Measurements from ENCODE around the gene DZIP3. TPM values are rescaled to one million over a fixed set of nuclear protein-coding genes. Genes with fewer than 3 reads are reported as not detected.

The DZIP3 gene
- total and polyA plus RNA-seq, 5 donors from 2014 or later, result 5.2 to 14.9 (median 11.2) TPM

DNA sequence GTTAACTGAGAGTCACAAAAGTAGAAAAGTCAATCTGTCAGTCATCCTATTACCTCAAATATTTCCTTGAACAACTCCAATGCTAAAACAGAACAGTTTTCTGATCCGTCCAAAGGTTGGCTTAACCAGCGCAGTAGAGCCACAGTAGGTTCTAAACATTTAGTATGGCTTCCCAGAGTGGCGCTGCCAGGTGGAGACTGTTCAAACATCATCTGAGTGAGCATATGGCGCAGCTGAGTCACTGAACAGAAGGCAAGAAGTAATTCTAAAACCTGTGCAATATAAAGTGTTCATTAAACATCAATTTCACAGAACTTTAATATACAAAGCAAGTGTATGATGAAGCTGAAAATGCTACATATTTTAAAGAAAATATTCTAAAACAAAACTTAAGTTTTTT, 20.2 kb upstream of the DZIP3 start:
- H3K27me3 Mint-ChIP-seq, result no peaks in the 10 kb centered on the region
- peaks cover 14% of the 10 kb centered on the region for H3K4me1 ChIP-seq (ENCODE audit: control insufficient read depth, insufficient read depth, low read length, poor library complexity, severe bottlenecking)
- H3K27ac Mint-ChIP-seq, result no peak overlapping the region
- no peaks in the 10 kb centered on the region for H3K27me3 ChIP-seq (ENCODE audit: control insufficient read depth, insufficient read depth, low read length)
- no peaks in the 10 kb centered on the region for H3K9me3 ChIP-seq (ENCODE audit: control insufficient read depth in 2 of 2, low read length in 2 of 2)
- H3K36me3 ChIP-seq (ENCODE audit: control insufficient read depth, insufficient read depth, low read length), result no peaks in the 10 kb centered on the region
- no peak overlapping the region for H3K27ac ChIP-seq (ENCODE audit: insufficient read depth, low read length, poor library complexity, severe bottlenecking)
- ATAC-seq (ENCODE audit: low read depth in 2 of 2) (no peak), DNase-seq (no peak)
- peaks cover 7% of the 10 kb centered on the region for H3K36me3 Mint-ChIP-seq
- peaks cover 0 to 14% (median 6%) of the 10 kb centered on the region in 4 donors for H3K4me1 Mint-ChIP-seq
- H3K4me3 ChIP-seq (ENCODE audit: low read depth, low read length), result no peak overlapping the region
- H3K9me3 Mint-ChIP-seq, result peaks cover 0 to 8% (median 0%) of the 10 kb centered on the region in 7 donors
- no peak overlapping the region for H3K4me3 Mint-ChIP-seq

DNA sequence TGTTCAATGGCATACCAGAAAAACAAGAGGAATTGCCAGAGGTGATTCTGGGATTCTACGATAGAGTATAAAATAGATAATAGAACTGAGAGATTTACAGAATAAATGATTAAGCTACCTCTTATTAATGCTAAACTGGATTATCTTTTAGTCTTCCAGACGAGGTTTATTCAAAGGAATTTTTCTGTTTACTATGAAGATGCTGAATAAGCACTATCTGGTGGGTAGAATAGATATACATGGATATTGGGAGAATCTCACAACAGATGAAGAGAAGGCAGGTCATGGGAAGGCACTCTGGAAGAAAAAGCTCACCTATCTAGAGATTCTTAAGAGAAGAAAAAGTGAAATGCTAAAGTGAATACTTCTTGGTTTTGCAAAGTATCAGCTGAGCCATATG, 11.5 kb upstream of the DZIP3 start:
- H3K27me3 Mint-ChIP-seq, result no peaks in the 10 kb centered on the region
- no peak for ATAC-seq (ENCODE audit: low read depth in 2 of 2)
- no peak overlapping the region for H3K4me3 Mint-ChIP-seq
- H3K36me3 Mint-ChIP-seq, result no peaks in the 10 kb centered on the region
- Histone ChIP-seq H3K4me1 (ENCODE audit: control insufficient read depth, insufficient read depth, low read length, poor library complexity, severe bottlenecking) (peaks cover 4% of the 10 kb centered on the region), H3K27me3 (ENCODE audit: control insufficient read depth, insufficient read depth, low read length) (no peaks in the 10 kb centered on the region), H3K27ac (ENCODE audit: insufficient read depth, low read length, poor library complexity, severe bottlenecking) (no peak overlapping the region), H3K9me3 (ENCODE audit: control insufficient read depth in 2 of 2, low read length in 2 of 2) (no peaks in the 10 kb centered on the region), H3K36me3 (ENCODE audit: control insufficient read depth, insufficient read depth, low read length) (no peaks in the 10 kb centered on the region), H3K4me3 (ENCODE audit: low read depth, low read length) (no peak overlapping the region)
- DNase-seq, result no peak
- peak overlapping the region in 1 of 3 donors; percentile 8 for H3K27ac Mint-ChIP-seq
- peaks cover 0 to 20% (median 13%) of the 10 kb centered on the region in 4 donors for H3K4me1 Mint-ChIP-seq
- H3K9me3 Mint-ChIP-seq, result no peaks in the 10 kb centered on the region

DNA sequence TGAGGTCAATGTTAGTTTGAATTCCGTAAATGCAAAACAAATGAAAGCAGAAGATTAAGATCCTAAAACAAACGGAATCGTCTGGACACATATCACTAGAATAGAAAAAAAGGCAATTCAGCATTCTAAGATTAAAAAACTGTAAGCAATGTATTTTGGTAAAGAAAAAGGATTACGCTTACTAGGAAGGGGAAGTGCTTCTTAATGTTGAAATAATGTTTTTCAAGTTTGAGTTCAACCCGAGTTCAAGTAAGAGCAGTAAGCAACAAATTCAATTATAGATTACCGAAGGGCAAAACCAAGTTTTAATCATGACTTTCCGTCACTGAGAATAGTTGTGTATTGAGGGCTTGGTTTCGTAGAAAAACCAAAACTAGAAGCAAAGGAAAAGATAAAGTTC, 921 bp upstream of the DZIP3 start:
- Mint-ChIP-seq H3K36me3 (peaks cover under 1% of the 10 kb centered on the region), H3K9me3 (no peaks in the 10 kb centered on the region), H3K27me3 (no peaks in the 10 kb centered on the region), H3K4me1 (peaks cover 8 to 63% (median 37%) of the 10 kb centered on the region in 4 donors), H3K27ac (peak overlapping the region; percentile 99), H3K4me3 (peak overlapping the region; percentile 95 to 98 (median 96))
- peak overlapping the region; percentile 98 for H3K27ac ChIP-seq (ENCODE audit: insufficient read depth, low read length, poor library complexity, severe bottlenecking)
- H3K9me3 ChIP-seq (ENCODE audit: control insufficient read depth in 2 of 2, low read length in 2 of 2), result no peaks in the 10 kb centered on the region
- no peaks in the 10 kb centered on the region for H3K36me3 ChIP-seq (ENCODE audit: control insufficient read depth, insufficient read depth, low read length)
- ATAC-seq (ENCODE audit: low read depth in 2 of 2), result no peak
- H3K27me3 ChIP-seq (ENCODE audit: control insufficient read depth, insufficient read depth, low read length), result no peaks in the 10 kb centered on the region
- H3K4me3 ChIP-seq (ENCODE audit: low read depth, low read length), result peak overlapping the region; percentile 85
- peak in 1 of 3 donors; percentile 28 for DNase-seq
- H3K4me1 ChIP-seq (ENCODE audit: control insufficient read depth, insufficient read depth, low read length, poor library complexity, severe bottlenecking), result peaks cover 21% of the 10 kb centered on the region

DNA sequence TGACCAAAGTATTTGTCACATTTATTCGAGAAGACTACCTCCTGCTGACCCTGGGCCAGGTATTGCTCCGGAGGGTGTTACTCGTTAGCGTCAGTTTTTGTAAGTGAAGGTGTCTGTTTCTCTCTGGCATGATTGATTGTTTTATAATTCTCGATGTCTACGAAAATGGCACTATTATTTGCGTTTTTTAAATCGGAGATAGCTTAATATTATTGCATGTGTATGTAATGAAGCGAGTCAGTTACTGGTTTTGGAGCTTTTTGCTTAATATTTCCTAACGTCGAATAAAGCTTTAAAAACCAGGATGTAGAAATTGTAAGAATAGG, 439 bp downstream of the DZIP3 start:
- peak overlapping the region; percentile 99 for H3K27ac Mint-ChIP-seq
- ATAC-seq (ENCODE audit: low read depth in 2 of 2) (no peak), DNase-seq (no peak)
- no peaks in the 10 kb centered on the region for H3K36me3 ChIP-seq (ENCODE audit: control insufficient read depth, insufficient read depth, low read length)
- peaks cover 8 to 62% (median 38%) of the 10 kb centered on the region in 4 donors for H3K4me1 Mint-ChIP-seq
- peak overlapping the region; percentile 85 for H3K4me3 ChIP-seq (ENCODE audit: low read depth, low read length)
- no peaks in the 10 kb centered on the region for H3K9me3 ChIP-seq (ENCODE audit: control insufficient read depth in 2 of 2, low read length in 2 of 2)
- peaks cover 21% of the 10 kb centered on the region for H3K4me1 ChIP-seq (ENCODE audit: control insufficient read depth, insufficient read depth, low read length, poor library complexity, severe bottlenecking)
- no peaks in the 10 kb centered on the region for H3K27me3 ChIP-seq (ENCODE audit: control insufficient read depth, insufficient read depth, low read length)
- H3K27me3 Mint-ChIP-seq, result no peaks in the 10 kb centered on the region
- H3K9me3 Mint-ChIP-seq, result no peaks in the 10 kb centered on the region
- H3K27ac ChIP-seq (ENCODE audit: insufficient read depth, low read length, poor library complexity, severe bottlenecking), result peak overlapping the region; percentile 98
- H3K4me3 Mint-ChIP-seq, result peak overlapping the region; percentile 95 to 98 (median 96)
- no peaks in the 10 kb centered on the region for H3K36me3 Mint-ChIP-seq

DNA sequence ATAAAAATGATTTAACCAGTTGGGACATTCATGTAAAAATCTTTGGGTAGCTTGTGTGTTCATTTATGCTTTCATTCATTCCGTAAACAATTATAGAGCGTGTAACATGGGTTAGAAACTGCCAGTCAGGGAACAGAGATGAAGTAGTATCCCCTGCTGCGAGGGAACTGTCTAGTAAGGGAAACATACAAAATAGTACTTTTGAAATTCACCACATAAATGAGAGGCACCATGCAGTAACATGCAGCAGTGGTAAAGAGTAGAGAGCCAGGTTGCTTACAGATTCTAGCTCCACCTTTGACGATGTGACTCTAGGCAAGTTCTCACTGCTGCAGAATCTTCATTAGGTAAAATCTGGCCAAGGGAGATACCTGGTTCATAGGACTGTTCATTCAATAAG, 938 bp downstream of the DZIP3 start:
- H3K36me3 Mint-ChIP-seq, result no peaks in the 10 kb centered on the region
- no peak for ATAC-seq (ENCODE audit: low read depth in 2 of 2)
- peak overlapping the region; percentile 95 to 98 (median 96) for H3K4me3 Mint-ChIP-seq
- H3K9me3 Mint-ChIP-seq, result no peaks in the 10 kb centered on the region
- no peaks in the 10 kb centered on the region for H3K27me3 Mint-ChIP-seq
- H3K4me1 Mint-ChIP-seq, result peaks cover 8 to 57% (median 38%) of the 10 kb centered on the region in 4 donors
- Histone ChIP-seq H3K4me1 (ENCODE audit: control insufficient read depth, insufficient read depth, low read length, poor library complexity, severe bottlenecking) (peaks cover 21% of the 10 kb centered on the region), H3K27ac (ENCODE audit: insufficient read depth, low read length, poor library complexity, severe bottlenecking) (peak overlapping the region; percentile 98), H3K27me3 (ENCODE audit: control insufficient read depth, insufficient read depth, low read length) (no peaks in the 10 kb centered on the region), H3K4me3 (ENCODE audit: low read depth, low read length) (peak overlapping the region; percentile 85), H3K36me3 (ENCODE audit: control insufficient read depth, insufficient read depth, low read length) (no peaks in the 10 kb centered on the region), H3K9me3 (ENCODE audit: control insufficient read depth in 2 of 2, low read length in 2 of 2) (no peaks in the 10 kb centered on the region)
- peak in 2 of 3 donors; percentile 28 to 40 for DNase-seq
- H3K27ac Mint-ChIP-seq, result peak overlapping the region; percentile 3 to 99 (median 99)

- H3K27me3 ChIP-seq (ENCODE audit: control insufficient read depth, insufficient read depth, low read length), result no peaks in the 10 kb centered on the region
- no peaks in the 10 kb centered on the region for H3K36me3 ChIP-seq (ENCODE audit: control insufficient read depth, insufficient read depth, low read length)
- DNase-seq (no peak), ATAC-seq (ENCODE audit: low read depth in 2 of 2) (no peak)
- no peaks in the 10 kb centered on the region for H3K36me3 Mint-ChIP-seq
- H3K9me3 ChIP-seq (ENCODE audit: control insufficient read depth in 2 of 2, low read length in 2 of 2), result no peaks in the 10 kb centered on the region
- H3K4me1 ChIP-seq (ENCODE audit: control insufficient read depth, insufficient read depth, low read length, poor library complexity, severe bottlenecking), result peaks cover 8% of the 10 kb centered on the region
- no peak overlapping the region for H3K27ac ChIP-seq (ENCODE audit: insufficient read depth, low read length, poor library complexity, severe bottlenecking)
- H3K27ac Mint-ChIP-seq, result no peak overlapping the region
- H3K4me3 ChIP-seq (ENCODE audit: low read depth, low read length), result no peak overlapping the region
- H3K4me1 Mint-ChIP-seq, result peaks cover 17 to 53% (median 33%) of the 10 kb centered on the region in 4 donors
- H3K27me3 Mint-ChIP-seq, result no peaks in the 10 kb centered on the region
- peaks cover 0 to 2% (median 0%) of the 10 kb centered on the region in 7 donors for H3K9me3 Mint-ChIP-seq
- peak overlapping the region in 1 of 4 donors; percentile 23 for H3K4me3 Mint-ChIP-seq
Observed at GRCh38 chr3:108595321-108595720, 5.8 kb downstream of the DZIP3 start.

DNA sequence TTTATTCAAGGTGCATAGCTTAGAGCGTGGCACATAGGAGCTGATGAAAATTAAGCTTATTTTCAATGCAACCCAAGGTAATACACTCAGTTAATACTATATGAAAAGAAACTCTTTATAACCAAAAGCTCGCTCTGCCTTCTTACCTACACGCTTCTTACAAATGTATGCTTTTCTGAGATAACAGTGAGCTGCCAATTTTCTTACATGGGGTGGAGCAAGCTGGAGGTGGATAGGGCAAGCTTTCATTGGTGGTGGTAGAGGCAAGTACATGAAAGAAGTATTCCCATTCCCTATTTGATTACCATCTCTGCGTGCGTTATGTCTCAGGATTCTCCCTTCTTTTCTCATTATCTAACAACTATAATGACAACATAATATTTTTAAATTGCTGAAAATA, 8.9 kb downstream of the DZIP3 start:
- Histone ChIP-seq H3K27me3 (ENCODE audit: control insufficient read depth, insufficient read depth, low read length) (no peaks in the 10 kb centered on the region), H3K9me3 (ENCODE audit: control insufficient read depth in 2 of 2, low read length in 2 of 2) (no peaks in the 10 kb centered on the region), H3K27ac (ENCODE audit: insufficient read depth, low read length, poor library complexity, severe bottlenecking) (no peak overlapping the region), H3K4me1 (ENCODE audit: control insufficient read depth, insufficient read depth, low read length, poor library complexity, severe bottlenecking) (peaks cover 12% of the 10 kb centered on the region), H3K4me3 (ENCODE audit: low read depth, low read length) (no peak overlapping the region), H3K36me3 (ENCODE audit: control insufficient read depth, insufficient read depth, low read length) (no peaks in the 10 kb centered on the region)
- ATAC-seq (ENCODE audit: low read depth in 2 of 2) (no peak), DNase-seq (no peak)
- Mint-ChIP-seq H3K27me3 (no peaks in the 10 kb centered on the region), H3K4me1 (peaks cover 13 to 61% (median 38%) of the 10 kb centered on the region in 4 donors), H3K4me3 (no peak overlapping the region), H3K36me3 (no peaks in the 10 kb centered on the region), H3K27ac (no peak overlapping the region), H3K9me3 (peaks cover 0 to 2% (median 0%) of the 10 kb centered on the region in 7 donors)

DNA sequence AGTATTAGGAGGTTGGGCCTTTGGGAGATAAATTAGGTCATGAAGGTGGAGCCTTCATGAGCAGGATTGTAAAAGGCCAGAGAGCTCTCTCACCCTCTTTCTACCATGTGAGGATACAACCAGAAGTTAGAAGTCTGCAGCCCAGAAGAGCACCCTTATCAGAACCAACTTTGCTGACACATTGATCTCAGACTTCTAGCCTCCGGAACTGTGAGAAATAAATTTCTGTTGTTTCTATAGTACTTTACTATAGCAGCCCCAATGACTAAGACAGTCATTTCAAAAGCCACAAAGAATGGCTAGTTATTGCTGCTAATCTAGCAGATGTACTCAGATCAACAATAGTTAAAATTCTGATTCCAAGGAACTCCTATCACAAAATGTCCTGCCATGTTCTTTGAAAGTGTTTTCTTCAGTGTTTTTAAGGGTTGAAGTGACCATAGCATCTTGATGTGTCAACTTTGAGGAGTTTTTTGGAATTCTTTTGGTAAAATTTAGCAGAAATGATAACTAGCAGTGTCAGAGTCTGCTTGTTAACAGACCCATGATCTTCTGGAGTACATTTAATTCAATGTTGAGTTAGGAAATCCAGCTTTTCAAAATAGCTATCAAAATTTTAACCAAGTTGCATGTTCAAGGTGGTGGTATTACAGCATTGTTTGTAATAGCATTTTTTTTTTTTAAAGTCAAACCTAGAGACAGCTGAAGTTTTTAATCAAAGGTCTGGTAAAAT, 10.3 kb downstream of the DZIP3 start:
- peak overlapping the region in 2 of 3 donors; percentile 15 to 50 for H3K27ac Mint-ChIP-seq
- peak in 1 of 3 donors; percentile 43 for DNase-seq
- H3K9me3 ChIP-seq (ENCODE audit: control insufficient read depth in 2 of 2, low read length in 2 of 2), result no peaks in the 10 kb centered on the region
- no peak overlapping the region for H3K27ac ChIP-seq (ENCODE audit: insufficient read depth, low read length, poor library complexity, severe bottlenecking)
- H3K27me3 Mint-ChIP-seq, result no peaks in the 10 kb centered on the region
- peaks cover 24 to 76% (median 49%) of the 10 kb centered on the region in 4 donors for H3K4me1 Mint-ChIP-seq
- peaks cover 0 to 2% (median 0%) of the 10 kb centered on the region in 7 donors for H3K9me3 Mint-ChIP-seq
- H3K36me3 ChIP-seq (ENCODE audit: control insufficient read depth, insufficient read depth, low read length), result no peaks in the 10 kb centered on the region
- peaks cover 26% of the 10 kb centered on the region for H3K4me1 ChIP-seq (ENCODE audit: control insufficient read depth, insufficient read depth, low read length, poor library complexity, severe bottlenecking)
- H3K4me3 ChIP-seq (ENCODE audit: low read depth, low read length), result peak overlapping the region; percentile 34
- peak overlapping the region in 2 of 4 donors; percentile 17 to 91 for H3K4me3 Mint-ChIP-seq
- H3K27me3 ChIP-seq (ENCODE audit: control insufficient read depth, insufficient read depth, low read length), result no peaks in the 10 kb centered on the region
- H3K36me3 Mint-ChIP-seq, result no peaks in the 10 kb centered on the region
- peak; percentile 36 to 53 for ATAC-seq (ENCODE audit: low read depth in 2 of 2)

All from CD4-positive, CD25-positive, alpha-beta regulatory T cell (primary cell).